Measurements from ENCODE around the gene EPN3.

Gene EPN3

GRCh38 chr17:50522766-50523165 lies 9.8 kb upstream of the EPN3 start:
- Histone ChIP-seq H3K9me3 (replicated peaks in 1 of 2; ENCODE audit: control insufficient read depth in 2 of 2, insufficient read depth in 1 of 2, low read depth in 1 of 2, low read length in 2 of 2) (no peaks in the 10 kb centered on the region), H3K4me3 (ENCODE audit: low read length in 2 of 2) (no peak overlapping the region), H3K4ac (ENCODE audit: low read length) (no peak overlapping the region), H3K9ac (ENCODE audit: low read depth, low read length, poor library complexity) (no peak overlapping the region), H3K79me1 (ENCODE audit: low read depth, low read length) (no peaks in the 10 kb centered on the region), H3K4me1 (ENCODE audit: control insufficient read depth in 2 of 2, insufficient read depth in 1 of 2, low read depth in 1 of 2, low read length in 2 of 2) (peaks cover 0 to 4% of the 10 kb centered on the region in 2 donors), H3K4me2 (ENCODE audit: insufficient read depth, low read length, poor library complexity, severe bottlenecking) (no peak overlapping the region), H3K27me3 (ENCODE audit: control insufficient read depth in 3 of 3, insufficient read depth in 3 of 3, low read depth in 1 of 3, low read length in 3 of 3) (peaks cover 0 to 44% (median 0%) of the 10 kb centered on the region in 3 experiments), H2AK5ac (ENCODE audit: low read depth, low read length) (no peak overlapping the region), H3K14ac (ENCODE audit: low read length) (no peak overlapping the region), H4K8ac (ENCODE audit: low read depth, low read length) (no peak overlapping the region), H3K27ac (replicated peaks; ENCODE audit: low read length) (no peak overlapping the region), H3K36me3 (replicated peaks in 1 of 2; ENCODE audit: control insufficient read depth in 2 of 2, insufficient read depth in 2 of 2, low read length in 2 of 2) (no peaks in the 10 kb centered on the region), H2BK12ac (ENCODE audit: low read length) (peak overlapping the region; percentile 23), H2BK120ac (ENCODE audit: low read depth, low read length) (no peak overlapping the region), H2BK5ac (ENCODE audit: low read length) (no peak overlapping the region), H2BK15ac (ENCODE audit: low read length) (no peak overlapping the region), H2AFZ (ENCODE audit: low read length) (no peak overlapping the region), H4K91ac (ENCODE audit: low read depth, low read length, poor library complexity) (no peak overlapping the region), H3K18ac (ENCODE audit: low read length) (no peak overlapping the region), H3K23ac (ENCODE audit: low read depth, low read length, poor library complexity) (no peak overlapping the region)
- no peak for DNase-seq (ENCODE audit: low spot score)
- no CpG with 5 or more reads among the region's 10 CpGs for WGBS, 2 donors (ENCODE audit: extremely low coverage in 2 of 2, insufficient read length in 2 of 2, insufficient replicate concordance in 1 of 2)

- no peak overlapping the region for H2BK120ac ChIP-seq (ENCODE audit: low read depth, low read length)
Measured at GRCh38 chr17:50523208-50523607, 9.3 kb upstream of the EPN3 start.

GRCh38 chr17:50524838-50525237 lies 7.7 kb upstream of the EPN3 start:
- WGBS, 2 donors (ENCODE audit: extremely low coverage in 2 of 2, insufficient read length in 2 of 2, insufficient replicate concordance in 1 of 2) = no CpG with 5 or more reads among the region's 18 CpGs
- H3K23ac ChIP-seq (ENCODE audit: low read depth, low read length, poor library complexity) = no peak overlapping the region
- H3K79me1 ChIP-seq (ENCODE audit: low read depth, low read length) = no peaks in the 10 kb centered on the region

More at GRCh38 chr17:50523208-50523607, 9.3 kb upstream of the EPN3 start:
- no CpG with 5 or more reads among the region's 2 CpGs for WGBS, 2 donors (ENCODE audit: extremely low coverage in 2 of 2, insufficient read length in 2 of 2, insufficient replicate concordance in 1 of 2)
- no peak overlapping the region for H3K4me3 ChIP-seq (ENCODE audit: low read length in 2 of 2)
- no peak overlapping the region for H3K4me2 ChIP-seq (ENCODE audit: insufficient read depth, low read length, poor library complexity, severe bottlenecking)
- H3K18ac ChIP-seq (ENCODE audit: low read length) = no peak overlapping the region
- no peaks in the 10 kb centered on the region for H3K9me3 ChIP-seq (replicated peaks in 1 of 2; ENCODE audit: control insufficient read depth in 2 of 2, insufficient read depth in 1 of 2, low read depth in 1 of 2, low read length in 2 of 2)
- H2BK12ac ChIP-seq (ENCODE audit: low read length) = no peak overlapping the region
- H2AFZ ChIP-seq (ENCODE audit: low read length) = no peak overlapping the region
- H3K36me3 ChIP-seq (replicated peaks in 1 of 2; ENCODE audit: control insufficient read depth in 2 of 2, insufficient read depth in 2 of 2, low read length in 2 of 2) = no peaks in the 10 kb centered on the region
- H2BK5ac ChIP-seq (ENCODE audit: low read length) = no peak overlapping the region
- H3K79me1 ChIP-seq (ENCODE audit: low read depth, low read length) = no peaks in the 10 kb centered on the region
- H4K91ac ChIP-seq (ENCODE audit: low read depth, low read length, poor library complexity) = no peak overlapping the region
- no peak overlapping the region for H4K8ac ChIP-seq (ENCODE audit: low read depth, low read length)
- no peak overlapping the region for H3K23ac ChIP-seq (ENCODE audit: low read depth, low read length, poor library complexity)
- H3K9ac ChIP-seq (ENCODE audit: low read depth, low read length, poor library complexity) = no peak overlapping the region
- no peak overlapping the region for H3K27ac ChIP-seq (replicated peaks; ENCODE audit: low read length)
- H3K4ac ChIP-seq (ENCODE audit: low read length) = no peak overlapping the region
- peaks cover 0 to 48% (median 0%) of the 10 kb centered on the region in 3 experiments for H3K27me3 ChIP-seq (ENCODE audit: control insufficient read depth in 3 of 3, insufficient read depth in 3 of 3, low read depth in 1 of 3, low read length in 3 of 3)
- peaks cover 0 to 4% of the 10 kb centered on the region in 2 donors for H3K4me1 ChIP-seq (ENCODE audit: control insufficient read depth in 2 of 2, insufficient read depth in 1 of 2, low read depth in 1 of 2, low read length in 2 of 2)
- no peak overlapping the region for H2AK5ac ChIP-seq (ENCODE audit: low read depth, low read length)
- H2BK15ac ChIP-seq (ENCODE audit: low read length) = peak overlapping the region; percentile 16
- no peak overlapping the region for H3K14ac ChIP-seq (ENCODE audit: low read length)
- no peak for DNase-seq (ENCODE audit: low spot score)

GRCh38 chr17:50527155-50527762 lies 5.3 kb upstream of the EPN3 start:
- Histone ChIP-seq H3K4ac (ENCODE audit: low read length) (no peak overlapping the region), H3K27ac (replicated peaks; ENCODE audit: low read length) (no peak overlapping the region), H3K79me1 (ENCODE audit: low read depth, low read length) (no peaks in the 10 kb centered on the region), H4K8ac (ENCODE audit: low read depth, low read length) (no peak overlapping the region), H3K9ac (ENCODE audit: low read depth, low read length, poor library complexity) (no peak overlapping the region), H2BK15ac (ENCODE audit: low read length) (no peak overlapping the region), H2AFZ (ENCODE audit: low read length) (no peak overlapping the region), H2BK5ac (ENCODE audit: low read length) (no peak overlapping the region), H2BK12ac (ENCODE audit: low read length) (no peak overlapping the region), H2BK120ac (ENCODE audit: low read depth, low read length) (no peak overlapping the region), H3K23ac (ENCODE audit: low read depth, low read length, poor library complexity) (no peak overlapping the region), H3K27me3 (ENCODE audit: control insufficient read depth in 3 of 3, insufficient read depth in 3 of 3, low read depth in 1 of 3, low read length in 3 of 3) (peaks cover 0 to 53% (median 0%) of the 10 kb centered on the region in 3 experiments), H3K9me3 (replicated peaks in 1 of 2; ENCODE audit: control insufficient read depth in 2 of 2, insufficient read depth in 1 of 2, low read depth in 1 of 2, low read length in 2 of 2) (no peaks in the 10 kb centered on the region), H2AK5ac (ENCODE audit: low read depth, low read length) (no peak overlapping the region), H3K4me3 (ENCODE audit: low read length in 2 of 2) (no peak overlapping the region), H3K4me2 (ENCODE audit: insufficient read depth, low read length, poor library complexity, severe bottlenecking) (no peak overlapping the region), H3K14ac (ENCODE audit: low read length) (no peak overlapping the region), H3K4me1 (ENCODE audit: control insufficient read depth in 2 of 2, insufficient read depth in 1 of 2, low read depth in 1 of 2, low read length in 2 of 2) (peaks cover 5 to 9% of the 10 kb centered on the region in 2 donors), H3K36me3 (replicated peaks in 1 of 2; ENCODE audit: control insufficient read depth in 2 of 2, insufficient read depth in 2 of 2, low read length in 2 of 2) (no peaks in the 10 kb centered on the region), H3K18ac (ENCODE audit: low read length) (peak overlapping the region; percentile 68), H4K91ac (ENCODE audit: low read depth, low read length, poor library complexity) (no peak overlapping the region)
- no CpG with 5 or more reads among the region's 5 CpGs for WGBS, 2 donors (ENCODE audit: extremely low coverage in 2 of 2, insufficient read length in 2 of 2, insufficient replicate concordance in 1 of 2)
- no peak for DNase-seq (ENCODE audit: low spot score)

More at GRCh38 chr17:50524838-50525237, 7.7 kb upstream of the EPN3 start:
- Histone ChIP-seq H3K18ac (ENCODE audit: low read length) (no peak overlapping the region), H3K36me3 (replicated peaks in 1 of 2; ENCODE audit: control insufficient read depth in 2 of 2, insufficient read depth in 2 of 2, low read length in 2 of 2) (no peaks in the 10 kb centered on the region), H2BK5ac (ENCODE audit: low read length) (no peak overlapping the region), H2BK15ac (ENCODE audit: low read length) (no peak overlapping the region), H2BK12ac (ENCODE audit: low read length) (no peak overlapping the region), H4K8ac (ENCODE audit: low read depth, low read length) (no peak overlapping the region), H3K4me1 (ENCODE audit: control insufficient read depth in 2 of 2, insufficient read depth in 1 of 2, low read depth in 1 of 2, low read length in 2 of 2) (peaks cover 0 to 5% of the 10 kb centered on the region in 2 donors), H3K27me3 (ENCODE audit: control insufficient read depth in 3 of 3, insufficient read depth in 3 of 3, low read depth in 1 of 3, low read length in 3 of 3) (peaks cover 0 to 45% (median 0%) of the 10 kb centered on the region in 3 experiments), H3K4me3 (ENCODE audit: low read length in 2 of 2) (no peak overlapping the region), H2BK120ac (ENCODE audit: low read depth, low read length) (no peak overlapping the region), H4K91ac (ENCODE audit: low read depth, low read length, poor library complexity) (no peak overlapping the region), H2AFZ (ENCODE audit: low read length) (no peak overlapping the region), H3K4me2 (ENCODE audit: insufficient read depth, low read length, poor library complexity, severe bottlenecking) (no peak overlapping the region), H3K27ac (replicated peaks; ENCODE audit: low read length) (no peak overlapping the region), H3K4ac (ENCODE audit: low read length) (no peak overlapping the region), H3K9me3 (replicated peaks in 1 of 2; ENCODE audit: control insufficient read depth in 2 of 2, insufficient read depth in 1 of 2, low read depth in 1 of 2, low read length in 2 of 2) (no peaks in the 10 kb centered on the region), H3K14ac (ENCODE audit: low read length) (no peak overlapping the region), H3K9ac (ENCODE audit: low read depth, low read length, poor library complexity) (no peak overlapping the region), H2AK5ac (ENCODE audit: low read depth, low read length) (peak overlapping the region; percentile 11)
- no peak for DNase-seq (ENCODE audit: low spot score)
